Stimulated activated CD4-positive, alpha-beta T cell treated with anti-CD3 and anti-CD28 coated beads, Interleukin-1b, Interleukin-23, amount 100 ng/mL, for 48 hours (primary cell): ENCODE results near the gene EIF1AD.

Experiments
- DNase-seq: peaks from one replicate; pipeline ENCODE4 v3.0.0-alpha.2; 2020

Gene EIF1AD

GRCh38 chr11:65997286-65997685 lies 4.7 kb downstream of the EIF1AD start:
- DNase-seq, result no peak

- DNase-seq, result no peak
Observed at GRCh38 chr11:65992056-65992455, 9.9 kb downstream of the EIF1AD start.

GRCh38 chr11:65988791-65989592 lies 13.0 kb downstream of the EIF1AD start:
- peak; percentile 90 for DNase-seq

GRCh38 chr11:65987336-65987735 lies 14.6 kb downstream of the EIF1AD start:
- DNase-seq, result no peak

GRCh38 chr11:65983589-65983987 lies 18.4 kb downstream of the EIF1AD start:
- no peak for DNase-seq

GRCh38 chr11:65982824-65983588 lies 19.0 kb downstream of the EIF1AD start:
- no peak for DNase-seq

GRCh38 chr11:65981972-65982823 lies 19.8 kb downstream of the EIF1AD start:
- DNase-seq, result no peak

GRCh38 chr11:65981101-65981740 lies 20.7 kb downstream of the EIF1AD start:
- no peak for DNase-seq

- DNase-seq, result no peak
Observed at GRCh38 chr11:65979261-65979759, 22.6 kb downstream of the EIF1AD start.

- no peak for DNase-seq
Observed at GRCh38 chr11:65978391-65979238, 23.3 kb downstream of the EIF1AD start.

GRCh38 chr11:65977621-65978390 lies 24.2 kb downstream of the EIF1AD start:
- DNase-seq, result no peak

GRCh38 chr11:65976216-65977176 lies 25.5 kb downstream of the EIF1AD start:
- DNase-seq, result no peak

- DNase-seq, result no peak
Observed at GRCh38 chr11:65975771-65976170, 26.2 kb downstream of the EIF1AD start.

GRCh38 chr11:65973439-65974110 lies 28.4 kb downstream of the EIF1AD start:
- no peak for DNase-seq

GRCh38 chr11:65972116-65972515 lies 29.8 kb downstream of the EIF1AD start:
- no peak for DNase-seq

GRCh38 chr11:65968600-65969482 lies 33.1 kb downstream of the EIF1AD start:
- no peak for DNase-seq

GRCh38 chr11:65967329-65967934 lies 34.5 kb downstream of the EIF1AD start:
- no peak for DNase-seq
